ENCODE measurements around the gene NDE1. TPM values are rescaled to one million over a fixed set of nuclear protein-coding genes. Genes with fewer than 3 reads are reported as not detected.
A peak's percentile ranks its signal among the peaks of the same experiment; 100 is the strongest.

NDE1 gene
- total RNA-seq, 4 donors from 2014 or later, result 46.1 to 94.9 (median 70.1) TPM

- no peaks in the 10 kb centered on the region for H3K27me3 ChIP-seq
- peaks cover 0 to 92% (median 59%) of the 10 kb centered on the region in 4 donors for H3K36me3 ChIP-seq
- TF ChIP-seq POLR2AphosphoS5 (IDR thresholded peaks at IDR 0.05), result peak in 1 of 2 donors; percentile 32
- no peak for TF ChIP-seq CTCF (IDR thresholded peaks at IDR 0.05)
- H3K4me3 ChIP-seq, result no peak overlapping the region
- H3K27ac ChIP-seq (replicated peaks in 1 of 4), result peak overlapping the region; percentile 71 to 77 (median 76)
- DNase-seq (ENCODE audit: extremely low spot score), result no peak
- H3K4me1 ChIP-seq, result peaks cover 0 to 100% (median 91%) of the 10 kb centered on the region in 4 donors
- intact Hi-C loops (cut with DNase I), result no loop called here
- no peaks in the 10 kb centered on the region for H3K9me3 ChIP-seq
- 51% methylated on average over 3 of the region's 3 CpGs for WGBS
Measured at GRCh38 chr16:15770512-15770911, 120.5 kb downstream of the NDE1 start.

- no peaks in the 10 kb centered on the region for H3K27me3 ChIP-seq
- H3K4me1 ChIP-seq, result peaks cover 0 to 100% (median 91%) of the 10 kb centered on the region in 4 donors
- peaks cover 0 to 95% (median 66%) of the 10 kb centered on the region in 4 donors for H3K36me3 ChIP-seq
- 79% methylated on average over 7 of the region's 7 CpGs for WGBS
- TF ChIP-seq POLR2AphosphoS5 (IDR thresholded peaks at IDR 0.05) (peak in 1 of 2 donors; percentile 76), EP300 (IDR thresholded peaks at IDR 0.05) (no peak)
- peak overlapping the region; percentile 71 to 77 (median 76) for H3K27ac ChIP-seq (replicated peaks in 1 of 4)
- H3K9me3 ChIP-seq, result no peaks in the 10 kb centered on the region
- no peak overlapping the region for H3K4me3 ChIP-seq
- no peak for DNase-seq (ENCODE audit: extremely low spot score)
- intact Hi-C loops (cut with DNase I), result no loop called here
Measured at GRCh38 chr16:15771694-15772093, 121.6 kb downstream of the NDE1 start.

GRCh38 chr16:15772579-15773293, 122.7 kb downstream of the NDE1 start:
- 48% methylated on average over 10 of the region's 11 CpGs for WGBS
- Histone ChIP-seq H3K27me3 (no peaks in the 10 kb centered on the region), H3K36me3 (peaks cover 0 to 95% (median 66%) of the 10 kb centered on the region in 4 donors), H3K27ac (replicated peaks in 1 of 4) (peak overlapping the region; percentile 71 to 77 (median 76)), H3K4me3 (no peak overlapping the region), H3K4me1 (peaks cover 0 to 100% (median 91%) of the 10 kb centered on the region in 4 donors), H3K9me3 (no peaks in the 10 kb centered on the region)
- TF ChIP-seq EP300 (IDR thresholded peaks at IDR 0.05) (no peak), POLR2A (IDR thresholded peaks at IDR 0.05; ENCODE audit: low read depth) (no peak), POLR2AphosphoS5 (IDR thresholded peaks at IDR 0.05) (peak in 1 of 2 donors; percentile 74), CTCF (IDR thresholded peaks at IDR 0.05) (no peak)
- no peak for DNase-seq (ENCODE audit: extremely low spot score)
- intact Hi-C loops (cut with DNase I), result no loop called here

GRCh38 chr16:15773968-15774367, 123.9 kb downstream of the NDE1 start:
- peak in 1 of 2 donors; percentile 0 for TF ChIP-seq POLR2AphosphoS5 (IDR thresholded peaks at IDR 0.05)
- TF ChIP-seq CTCF (IDR thresholded peaks at IDR 0.05), result no peak
- intact Hi-C loops (cut with DNase I), result no loop called here
- peak overlapping the region; percentile 71 to 77 (median 76) for H3K27ac ChIP-seq (replicated peaks in 1 of 4)
- 35% methylated on average over 6 of the region's 6 CpGs for WGBS
- peaks cover 0 to 100% (median 96%) of the 10 kb centered on the region in 4 donors for H3K4me1 ChIP-seq
- H3K4me3 ChIP-seq, result no peak overlapping the region
- H3K9me3 ChIP-seq, result no peaks in the 10 kb centered on the region
- no peaks in the 10 kb centered on the region for H3K27me3 ChIP-seq
- no peak for DNase-seq (ENCODE audit: extremely low spot score)
- peaks cover 0 to 95% (median 69%) of the 10 kb centered on the region in 4 donors for H3K36me3 ChIP-seq

GRCh38 chr16:15775209-15775608, 125.2 kb downstream of the NDE1 start:
- peak overlapping the region; percentile 71 to 77 (median 76) for H3K27ac ChIP-seq (replicated peaks in 1 of 4)
- TF ChIP-seq POLR2AphosphoS5 (IDR thresholded peaks at IDR 0.05), result no peak
- no peak for TF ChIP-seq POLR2A (IDR thresholded peaks at IDR 0.05; ENCODE audit: low read depth)
- TF ChIP-seq EP300 (IDR thresholded peaks at IDR 0.05), result no peak
- no peak for TF ChIP-seq CTCF (IDR thresholded peaks at IDR 0.05)
- H3K4me3 ChIP-seq, result no peak overlapping the region
- H3K36me3 ChIP-seq, result peaks cover 0 to 95% (median 75%) of the 10 kb centered on the region in 4 donors
- DNase-seq (ENCODE audit: extremely low spot score), result no peak
- peaks cover 0 to 100% (median 97%) of the 10 kb centered on the region in 4 donors for H3K4me1 ChIP-seq
- intact Hi-C loops (cut with DNase I), result no loop called here
- no peaks in the 10 kb centered on the region for H3K27me3 ChIP-seq
- no peaks in the 10 kb centered on the region for H3K9me3 ChIP-seq

Measured in esophagus muscularis mucosa (tissue), 4 donors.